GM18867 (cell line): ENCODE data around the gene SLC7A7.
A peak's percentile ranks its signal among the peaks of the same experiment; 100 is the strongest.
"Not testable (repeated sequence)": the region's sequence is repeated elsewhere in the genome, so short reads cannot be mapped to it uniquely, and the experiment has no call there.

Source experiments
- ATAC-seq: cut with Tn5 transposase; IDR thresholded peaks from one replicate; pipeline ENCODE4 v1.9.1; 2021; ENCODE audit warnings: mild to moderate bottlenecking, moderate library complexity; ENCODE audit not compliant: unreplicated experiment

SLC7A7 gene

GRCh38 chr14:22844221-22845102 lies 29.2 kb upstream of the SLC7A7 start:
- ATAC-seq = no peak

GRCh38 chr14:22843123-22843925 lies 28.1 kb upstream of the SLC7A7 start:
- ATAC-seq = no peak

GRCh38 chr14:22842211-22843122 lies 27.2 kb upstream of the SLC7A7 start:
- ATAC-seq = no peak

- ATAC-seq = no peak
Measured at GRCh38 chr14:22841769-22842168, 26.5 kb upstream of the SLC7A7 start.

GRCh38 chr14:22841311-22841710 lies 26.1 kb upstream of the SLC7A7 start:
- no peak for ATAC-seq

GRCh38 chr14:22839159-22839779 lies 24.0 kb upstream of the SLC7A7 start:
- ATAC-seq = no peak

- ATAC-seq = no peak
Measured at GRCh38 chr14:22838631-22839041, 23.4 kb upstream of the SLC7A7 start.

GRCh38 chr14:22837750-22838538 lies 22.7 kb upstream of the SLC7A7 start:
- no peak for ATAC-seq

GRCh38 chr14:22837114-22837749 lies 22.0 kb upstream of the SLC7A7 start:
- no peak for ATAC-seq

- ATAC-seq = no peak
Measured at GRCh38 chr14:22836301-22837113, 21.3 kb upstream of the SLC7A7 start, which contains the start of gene MMP14. Gene MMP14 (plus strand): TSS chr14:22836585. CDS start chr14:22836818, 233 bp downstream.

GRCh38 chr14:22835505-22835904 lies 20.3 kb upstream of the SLC7A7 start:
- no peak for ATAC-seq

GRCh38 chr14:22830443-22831010 lies 15.3 kb upstream of the SLC7A7 start:
- ATAC-seq = no peak

- peak; percentile 85 for ATAC-seq
Measured at GRCh38 chr14:22829661-22830442, 14.6 kb upstream of the SLC7A7 start, which contains the start of gene MRPL52. Gene MRPL52 (plus strand): TSS chr14:22829887. CDS start chr14:22829913, 26 bp downstream.

GRCh38 chr14:22829076-22829660 lies 13.9 kb upstream of the SLC7A7 start:
- not testable (repeated sequence) for ATAC-seq

- ATAC-seq = no peak
Measured at GRCh38 chr14:22824711-22825359, 9.6 kb upstream of the SLC7A7 start.

- peak; percentile 52 for ATAC-seq
Measured at GRCh38 chr14:22822571-22823098, 7.4 kb upstream of the SLC7A7 start.
